Fibroblast of lung (primary cell): Measurements from ENCODE around the gene KCNIP4.

ENCODE experiments used
- CTCF ChIP-seq, 2 donors: IDR thresholded peaks in 1 of 2; conservative IDR thresholded peaks in 1 of 2; 1 replicate in 1 of 2; 2 replicates in 1 of 2; pipeline ENCODE4 v1.5.1; 2011 to 2012; ENCODE audit warnings: low read length in 2 of 2, control low read depth in 1 of 2, inconsistent platforms in 1 of 2, low read depth in 1 of 2, mild to moderate bottlenecking in 1 of 2
- EZH2 ChIP-seq: IDR thresholded peaks from 2 replicates; pipeline ENCODE4 v1.5.1; 2012; ENCODE audit warnings: low read length, control low read depth, mild to moderate bottlenecking; ENCODE audit errors: missing control alignments

- TF ChIP-seq CTCF (conservative IDR thresholded peaks at IDR 0.05 in 1 of 2, IDR thresholded peaks at IDR 0.05 in 1 of 2; ENCODE audit: low read depth in 1 of 2, low read length in 2 of 2) (no peak), EZH2 (no peak)
Measured at GRCh38 chr4:21097865-21098264, 850.7 kb downstream of the KCNIP4 start.
